K562 (cell line): ENCODE data around the gene NMNAT1. TPM values are rescaled to one million over a fixed set of nuclear protein-coding genes. Genes with fewer than 3 reads are reported as not detected.
A peak's percentile ranks its signal among the peaks of the same experiment; 100 is the strongest.

Source experiments
- BRCA1 ChIP-seq, 2 experiments: fragments of 450-650 bp in 1 of 2; sonication (generic) in 1 of 2; formaldehyde crosslinking in 1 of 2; IDR thresholded peaks; 2 replicates each; pipeline versions ENCODE4 v1.5.0 to v1.6.1; 2017 to 2020; ENCODE audit warnings: mild to moderate bottlenecking in 1 of 2, missing genetic modification reagents in 1 of 2
- CBX3 ChIP-seq, 2 experiments: IDR thresholded peaks; 1 replicate in 1 of 2; 2 replicates in 1 of 2; pipeline ENCODE4 v1.6.1; 2012; ENCODE audit warnings: inconsistent platforms in 2 of 2, low read length in 2 of 2, borderline replicate concordance in 1 of 2, control low read depth in 1 of 2
- CEBPB ChIP-seq: fragments of 450-650 bp; IDR thresholded peaks from 2 replicates; pipeline ENCODE4 v1.6.1; 2016; ENCODE audit warnings: missing genetic modification characterization, missing compliant biosample characterization
- GATAD2B ChIP-seq: fragments of 450-650 bp; IDR thresholded peaks from 2 replicates; pipeline ENCODE4 v1.6.1; 2017; ENCODE audit warnings: mild to moderate bottlenecking, borderline replicate concordance
- HMGXB4 ChIP-seq: sonication (generic); formaldehyde crosslinking; IDR thresholded peaks from 2 replicates; pipeline ENCODE4 v1.8.1; 2023; ENCODE audit warnings: mild to moderate bottlenecking, missing genetic modification reagents
- KDM5B ChIP-seq: fragments of 200-600 bp; sonication (generic); IDR thresholded peaks from 2 replicates; pipeline ENCODE4 v1.6.1; 2012; ENCODE audit warnings: low read depth, mild to moderate bottlenecking, moderate library complexity, low read length, control low read depth, inconsistent platforms; ENCODE audit not compliant: insufficient replicate concordance
- POLR2AphosphoS5 ChIP-seq: IDR thresholded peaks from 2 replicates; pipeline ENCODE4 v1.6.1; 2011; ENCODE audit warnings: mild to moderate bottlenecking, low read depth, low read length, moderate library complexity; ENCODE audit not compliant: control insufficient read depth, insufficient read depth
- POLR2G ChIP-seq: fragments of 200-400 bp; formaldehyde crosslinking; IDR thresholded peaks from 2 replicates; pipeline ENCODE4 v1.6.1; 2017; ENCODE audit warnings: low read depth, mild to moderate bottlenecking, antibody characterized with exemption, low read length, moderate library complexity
- POU5F1 ChIP-seq: fragments of 150-350 bp; IDR thresholded peaks from 2 replicates; pipeline ENCODE4 v1.6.1; 2014; ENCODE audit warnings: borderline replicate concordance, low read length, low read depth, mild to moderate bottlenecking; ENCODE audit not compliant: partially characterized antibody
- RBM25 ChIP-seq: fragments of 200-400 bp; formaldehyde crosslinking; IDR thresholded peaks from 2 replicates; pipeline ENCODE4 v1.6.1; 2018; ENCODE audit warnings: low read length, low read depth, moderate library complexity; ENCODE audit not compliant: severe bottlenecking
- THRAP3 ChIP-seq: fragments of 450-650 bp; IDR thresholded peaks from 2 replicates; pipeline ENCODE4 v1.6.1; 2016; ENCODE audit warnings: mild to moderate bottlenecking, inconsistent platforms, borderline replicate concordance
- ZFP91 ChIP-seq: sonication (generic); formaldehyde crosslinking; IDR thresholded peaks from 2 replicates; pipeline ENCODE4 v1.8.0; 2022; ENCODE audit warnings: mild to moderate bottlenecking, missing genetic modification reagents
- ZNF354B ChIP-seq: fragments of 250-450 bp; sonication (Bioruptor Pico); IDR thresholded peaks from 2 replicates; pipeline ENCODE4 v1.4.0; 2020
- ZNF431 ChIP-seq: sonication (generic); formaldehyde crosslinking; IDR thresholded peaks from 2 replicates; pipeline ENCODE4 v1.8.0; 2022; ENCODE audit warnings: mild to moderate bottlenecking, missing genetic modification reagents
- polyA plus RNA-seq, 8 experiments: library from polyadenylated mRNA; depleted of rRNA in 4 of 8; stranded (reverse) in 5 of 8; unstranded in 3 of 8; fragments of >200 nt; fragmentation: Nextera tagmentation in 2 of 8; fragmentation: Illumina TruSeq in 1 of 8; extraction: Ambion mirVana in 2 of 8; extraction: Trizol in 1 of 8; gene quantifications; 2 replicates each; pipeline versions ENCODE4 v1.2.1 to v1.2.3, GENCODE V29; 2011 to 2014; ENCODE audit warnings: inconsistent platforms in 1 of 8, missing spikeins in 1 of 8
- total RNA-seq, 7 experiments: library from RNA; depleted of rRNA in 6 of 7; stranded (reverse); fragments of >200 nt in 6 of 7; fragmentation: Illumina TruSeq in 2 of 7; extraction: Trizol in 2 of 7; gene quantifications; 2 replicates each; pipeline versions ENCODE4 v1.2.1 to v1.2.3, GENCODE V29; 2011 to 2021; ENCODE audit warnings: low replicate concordance in 1 of 7
- TF ChIP-seq, protein P1 (sequence below): fragments of 200-400 bp; formaldehyde crosslinking; IDR thresholded peaks from 2 replicates; pipeline ENCODE4 v1.6.1; 2017; ENCODE audit warnings: mild to moderate bottlenecking, low read depth, low read length, moderate library complexity
- TF ChIP-seq, protein P2 (sequence below): sonication (generic); formaldehyde crosslinking; IDR thresholded peaks from 2 replicates; pipeline ENCODE4 v1.9.0; 2022; ENCODE audit warnings: mild to moderate bottlenecking, missing genetic modification reagents
- TF ChIP-seq, protein P3 (sequence below): sonication (generic); formaldehyde crosslinking; IDR thresholded peaks from 2 replicates; pipeline ENCODE4 v1.8.0; 2022; ENCODE audit warnings: mild to moderate bottlenecking, missing genetic modification reagents

NMNAT1 gene
- total and polyA plus RNA-seq, 9 of the 15 experiments (the other 6 are each of a cell fraction or from before 2014, with no cell fraction given) = 5.1 to 14.6 (median 12.1) TPM

DNA sequence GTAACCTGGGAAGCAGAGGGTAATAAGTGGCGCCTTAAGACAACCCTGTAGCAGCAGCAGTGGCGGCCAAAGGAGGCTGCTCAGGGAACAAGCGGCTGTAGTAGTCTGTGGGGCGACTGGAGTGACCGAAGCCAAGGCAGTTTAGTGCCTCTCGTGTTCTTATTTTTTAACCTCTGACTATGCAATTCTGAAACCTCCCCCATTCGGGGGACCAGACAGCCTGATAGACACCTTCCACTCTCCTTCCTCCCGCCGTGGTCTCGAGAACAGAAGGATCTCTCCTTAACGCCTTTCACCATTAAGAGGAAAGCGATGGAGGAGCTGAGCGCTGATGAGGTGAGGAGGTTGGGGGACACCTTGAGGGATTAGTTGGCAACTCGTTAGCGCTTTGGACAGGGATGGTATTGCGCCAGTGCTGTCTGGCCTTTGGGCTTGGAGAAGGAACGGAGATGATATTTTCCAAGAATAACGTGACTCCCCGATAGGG, 90.1 kb downstream of the NMNAT1 start (continued):
- TF ChIP-seq BRCA1 (IDR thresholded peaks at IDR 0.05) = no peak
- no peak for TF ChIP-seq BRCA1 (CRISPR knock-in tag; IDR thresholded peaks at IDR 0.05)
- peak; percentile 81 for TF ChIP-seq CEBPB (tag)
- TF ChIP-seq ZNF354B = no peak
- no peak for TF ChIP-seq KDM5B
- TF ChIP-seq THRAP3 = no peak
- no peak for TF ChIP-seq ZFP91 (CRISPR knock-in tag)
- TF ChIP-seq, protein P1, sequence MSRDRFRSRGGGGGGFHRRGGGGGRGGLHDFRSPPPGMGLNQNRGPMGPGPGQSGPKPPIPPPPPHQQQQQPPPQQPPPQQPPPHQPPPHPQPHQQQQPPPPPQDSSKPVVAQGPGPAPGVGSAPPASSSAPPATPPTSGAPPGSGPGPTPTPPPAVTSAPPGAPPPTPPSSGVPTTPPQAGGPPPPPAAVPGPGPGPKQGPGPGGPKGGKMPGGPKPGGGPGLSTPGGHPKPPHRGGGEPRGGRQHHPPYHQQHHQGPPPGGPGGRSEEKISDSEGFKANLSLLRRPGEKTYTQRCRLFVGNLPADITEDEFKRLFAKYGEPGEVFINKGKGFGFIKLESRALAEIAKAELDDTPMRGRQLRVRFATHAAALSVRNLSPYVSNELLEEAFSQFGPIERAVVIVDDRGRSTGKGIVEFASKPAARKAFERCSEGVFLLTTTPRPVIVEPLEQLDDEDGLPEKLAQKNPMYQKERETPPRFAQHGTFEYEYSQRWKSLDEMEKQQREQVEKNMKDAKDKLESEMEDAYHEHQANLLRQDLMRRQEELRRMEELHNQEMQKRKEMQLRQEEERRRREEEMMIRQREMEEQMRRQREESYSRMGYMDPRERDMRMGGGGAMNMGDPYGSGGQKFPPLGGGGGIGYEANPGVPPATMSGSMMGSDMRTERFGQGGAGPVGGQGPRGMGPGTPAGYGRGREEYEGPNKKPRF = no peak
- no peak for TF ChIP-seq POU5F1
- no peak for TF ChIP-seq POLR2G
- no peak for TF ChIP-seq GATAD2B
- no peak; the same call in 1 of the 2 replicates for TF ChIP-seq POLR2AphosphoS5
- TF ChIP-seq RBM25 = no peak
- TF ChIP-seq, protein P2, sequence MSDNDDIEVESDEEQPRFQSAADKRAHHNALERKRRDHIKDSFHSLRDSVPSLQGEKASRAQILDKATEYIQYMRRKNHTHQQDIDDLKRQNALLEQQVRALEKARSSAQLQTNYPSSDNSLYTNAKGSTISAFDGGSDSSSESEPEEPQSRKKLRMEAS (CRISPR knock-in tag) = peak; percentile 62; the same call in 1 of the 2 replicates
- TF ChIP-seq HMGXB4 = no peak
- TF ChIP-seq, protein P3, sequence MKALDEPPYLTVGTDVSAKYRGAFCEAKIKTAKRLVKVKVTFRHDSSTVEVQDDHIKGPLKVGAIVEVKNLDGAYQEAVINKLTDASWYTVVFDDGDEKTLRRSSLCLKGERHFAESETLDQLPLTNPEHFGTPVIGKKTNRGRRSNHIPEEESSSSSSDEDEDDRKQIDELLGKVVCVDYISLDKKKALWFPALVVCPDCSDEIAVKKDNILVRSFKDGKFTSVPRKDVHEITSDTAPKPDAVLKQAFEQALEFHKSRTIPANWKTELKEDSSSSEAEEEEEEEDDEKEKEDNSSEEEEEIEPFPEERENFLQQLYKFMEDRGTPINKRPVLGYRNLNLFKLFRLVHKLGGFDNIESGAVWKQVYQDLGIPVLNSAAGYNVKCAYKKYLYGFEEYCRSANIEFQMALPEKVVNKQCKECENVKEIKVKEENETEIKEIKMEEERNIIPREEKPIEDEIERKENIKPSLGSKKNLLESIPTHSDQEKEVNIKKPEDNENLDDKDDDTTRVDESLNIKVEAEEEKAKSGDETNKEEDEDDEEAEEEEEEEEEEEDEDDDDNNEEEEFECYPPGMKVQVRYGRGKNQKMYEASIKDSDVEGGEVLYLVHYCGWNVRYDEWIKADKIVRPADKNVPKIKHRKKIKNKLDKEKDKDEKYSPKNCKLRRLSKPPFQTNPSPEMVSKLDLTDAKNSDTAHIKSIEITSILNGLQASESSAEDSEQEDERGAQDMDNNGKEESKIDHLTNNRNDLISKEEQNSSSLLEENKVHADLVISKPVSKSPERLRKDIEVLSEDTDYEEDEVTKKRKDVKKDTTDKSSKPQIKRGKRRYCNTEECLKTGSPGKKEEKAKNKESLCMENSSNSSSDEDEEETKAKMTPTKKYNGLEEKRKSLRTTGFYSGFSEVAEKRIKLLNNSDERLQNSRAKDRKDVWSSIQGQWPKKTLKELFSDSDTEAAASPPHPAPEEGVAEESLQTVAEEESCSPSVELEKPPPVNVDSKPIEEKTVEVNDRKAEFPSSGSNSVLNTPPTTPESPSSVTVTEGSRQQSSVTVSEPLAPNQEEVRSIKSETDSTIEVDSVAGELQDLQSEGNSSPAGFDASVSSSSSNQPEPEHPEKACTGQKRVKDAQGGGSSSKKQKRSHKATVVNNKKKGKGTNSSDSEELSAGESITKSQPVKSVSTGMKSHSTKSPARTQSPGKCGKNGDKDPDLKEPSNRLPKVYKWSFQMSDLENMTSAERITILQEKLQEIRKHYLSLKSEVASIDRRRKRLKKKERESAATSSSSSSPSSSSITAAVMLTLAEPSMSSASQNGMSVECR = no peak
- TF ChIP-seq ZNF431 (CRISPR knock-in tag) = no peak
- TF ChIP-seq CBX3 (IDR thresholded peaks at IDR 0.05; ENCODE audit: borderline replicate concordance in 1 of 2, low read length in 2 of 2) = no peak
